ENCODE measurements around the gene FAM20B. TPM values are rescaled to one million over a fixed set of nuclear protein-coding genes. Genes with fewer than 3 reads are reported as not detected.

Gene FAM20B
- total RNA-seq, 2 donors from 2014 or later, result 47.7 to 52.4 TPM

DNA sequence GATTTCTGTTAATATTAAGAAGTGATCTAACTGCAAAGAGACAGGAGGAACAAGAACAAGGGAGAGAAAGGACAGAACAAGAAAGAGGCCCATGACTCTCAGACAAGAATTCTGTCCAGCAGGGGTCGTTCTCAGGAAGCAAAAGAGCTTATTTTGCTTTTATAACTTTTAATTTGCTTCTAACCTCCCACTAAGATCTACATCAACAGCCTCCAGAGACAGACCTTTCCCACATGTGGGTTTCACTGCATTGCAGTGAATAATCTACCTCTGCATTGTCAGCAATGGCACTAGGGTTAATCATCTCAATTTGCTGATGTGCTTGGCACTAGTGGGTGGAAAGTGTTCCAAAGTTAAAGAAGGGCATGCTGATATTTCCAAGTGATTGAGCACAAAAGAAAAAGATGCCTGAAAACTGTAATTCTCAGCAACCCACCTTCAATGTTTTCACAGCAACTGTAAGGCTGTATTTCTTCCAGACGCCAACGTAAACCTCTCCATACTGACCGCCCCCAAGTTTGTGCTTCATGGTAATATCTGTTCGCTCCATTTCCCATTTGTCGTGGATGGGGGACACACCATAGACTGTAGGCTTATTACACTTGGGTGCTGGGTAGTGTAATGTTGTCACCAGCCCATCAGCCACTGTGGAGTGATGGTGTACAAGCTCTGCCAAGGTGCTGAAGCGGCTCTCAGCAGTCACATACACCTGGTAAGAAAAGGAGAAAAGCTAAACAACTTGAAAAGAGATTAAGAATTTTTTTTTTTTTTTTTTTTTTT lies 95.7 kb downstream of the FAM20B start:
- Mint-ChIP-seq H3K9me3 (no peaks in the 10 kb centered on the region), H3K4me3 (no peak overlapping the region), H3K36me3 (ENCODE audit: low read depth) (peaks cover 55% of the 10 kb centered on the region), H3K4me1 (no peaks in the 10 kb centered on the region), H3K27ac (no peak overlapping the region), H3K27me3 (ENCODE audit: insufficient read depth) (no peaks in the 10 kb centered on the region)
- no peaks in the 10 kb centered on the region for H3K27me3 ChIP-seq (ENCODE audit: control insufficient read depth, insufficient read depth, low read length, poor library complexity, severe bottlenecking)
- peaks cover 61% of the 10 kb centered on the region for H3K36me3 ChIP-seq (ENCODE audit: control insufficient read depth, insufficient read depth, low read length)
- DNase-seq, result peak; percentile 66
- no peak overlapping the region for H3K9ac ChIP-seq (ENCODE audit: extremely low read depth, low read length, poor library complexity, severe bottlenecking)
- no peak overlapping the region for H3K4me3 ChIP-seq (ENCODE audit: low read length)
- TF ChIP-seq, protein P1, sequence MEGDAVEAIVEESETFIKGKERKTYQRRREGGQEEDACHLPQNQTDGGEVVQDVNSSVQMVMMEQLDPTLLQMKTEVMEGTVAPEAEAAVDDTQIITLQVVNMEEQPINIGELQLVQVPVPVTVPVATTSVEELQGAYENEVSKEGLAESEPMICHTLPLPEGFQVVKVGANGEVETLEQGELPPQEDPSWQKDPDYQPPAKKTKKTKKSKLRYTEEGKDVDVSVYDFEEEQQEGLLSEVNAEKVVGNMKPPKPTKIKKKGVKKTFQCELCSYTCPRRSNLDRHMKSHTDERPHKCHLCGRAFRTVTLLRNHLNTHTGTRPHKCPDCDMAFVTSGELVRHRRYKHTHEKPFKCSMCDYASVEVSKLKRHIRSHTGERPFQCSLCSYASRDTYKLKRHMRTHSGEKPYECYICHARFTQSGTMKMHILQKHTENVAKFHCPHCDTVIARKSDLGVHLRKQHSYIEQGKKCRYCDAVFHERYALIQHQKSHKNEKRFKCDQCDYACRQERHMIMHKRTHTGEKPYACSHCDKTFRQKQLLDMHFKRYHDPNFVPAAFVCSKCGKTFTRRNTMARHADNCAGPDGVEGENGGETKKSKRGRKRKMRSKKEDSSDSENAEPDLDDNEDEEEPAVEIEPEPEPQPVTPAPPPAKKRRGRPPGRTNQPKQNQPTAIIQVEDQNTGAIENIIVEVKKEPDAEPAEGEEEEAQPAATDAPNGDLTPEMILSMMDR (conservative IDR thresholded peaks at IDR 0.05), result peak; percentile 83
- WGBS, 2 experiments (ENCODE audit: insufficient coverage in 1 of 2, insufficient read length in 1 of 2), result 82 to 88% methylated on average over 4 to 7 of the region's 7 CpGs
- H3K27ac ChIP-seq (ENCODE audit: low read depth, low read length), result no peak overlapping the region
- H3K4me1 ChIP-seq (ENCODE audit: control insufficient read depth, insufficient read depth, low read length), result no peaks in the 10 kb centered on the region
- no peaks in the 10 kb centered on the region for H3K9me3 ChIP-seq (ENCODE audit: control insufficient read depth, low read length)

DNA sequence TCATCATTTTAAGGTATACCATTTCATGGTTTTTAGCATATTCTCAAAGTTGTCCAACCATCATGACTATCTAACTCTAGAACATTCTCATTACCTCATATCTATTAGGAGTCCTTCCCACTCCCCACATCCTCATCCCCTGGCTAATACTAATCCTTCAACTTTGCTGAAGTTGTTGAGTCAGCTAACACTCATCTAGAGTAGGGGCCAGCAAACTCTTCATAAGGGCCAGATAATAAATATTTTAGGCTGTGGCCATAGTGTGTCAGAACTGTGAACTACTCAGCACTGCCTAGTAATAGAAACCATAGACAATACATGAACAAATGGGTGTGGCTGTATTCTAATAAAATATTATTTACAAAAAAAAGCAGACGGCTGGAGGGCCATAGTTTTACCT lies 99.2 kb downstream of the FAM20B start:
- H3K4me3 ChIP-seq (ENCODE audit: low read length), result no peak overlapping the region
- H3K4me1 Mint-ChIP-seq, result no peaks in the 10 kb centered on the region
- H3K27me3 ChIP-seq (ENCODE audit: control insufficient read depth, insufficient read depth, low read length, poor library complexity, severe bottlenecking), result no peaks in the 10 kb centered on the region
- H3K27ac Mint-ChIP-seq, result no peak overlapping the region
- H3K9me3 Mint-ChIP-seq, result no peaks in the 10 kb centered on the region
- H3K4me1 ChIP-seq (ENCODE audit: control insufficient read depth, insufficient read depth, low read length), result no peaks in the 10 kb centered on the region
- H3K4me3 Mint-ChIP-seq, result no peak overlapping the region
- TF ChIP-seq, protein P1 (conservative IDR thresholded peaks at IDR 0.05), result no peak
- H3K27me3 Mint-ChIP-seq (ENCODE audit: insufficient read depth), result no peaks in the 10 kb centered on the region
- no peak overlapping the region for H3K9ac ChIP-seq (ENCODE audit: extremely low read depth, low read length, poor library complexity, severe bottlenecking)
- peaks cover 34% of the 10 kb centered on the region for H3K36me3 Mint-ChIP-seq (ENCODE audit: low read depth)
- H3K9me3 ChIP-seq (ENCODE audit: control insufficient read depth, low read length), result no peaks in the 10 kb centered on the region
- DNase-seq, result no peak
- no peak overlapping the region for H3K27ac ChIP-seq (ENCODE audit: low read depth, low read length)
- WGBS, 2 experiments (ENCODE audit: insufficient coverage in 1 of 2, insufficient read length in 1 of 2), result no CpG with 5 or more reads among the region's 1 CpG
- H3K36me3 ChIP-seq (ENCODE audit: control insufficient read depth, insufficient read depth, low read length), result peaks cover 39% of the 10 kb centered on the region

Other genes starting within 250 kb of the FAM20B start
- not detected for gene ANGPTL1, start 154.8 kb upstream of the FAM20B start, total RNA-seq
- gene TOR3A, start 56.2 kb downstream of the FAM20B start, total RNA-seq, result 10 to 100 TPM; 23.4 to 24.7 TPM
- 10 to 100 TPM; 20.2 to 28.0 TPM for gene ABL2, start 203.8 kb downstream of the FAM20B start, total RNA-seq